GM21390 (cell line): ENCODE data around the gene PTPRN.
A peak's percentile ranks its signal among the peaks of the same experiment; 100 is the strongest.
"Not testable (repeated sequence)": the region's sequence is repeated elsewhere in the genome, so short reads cannot be mapped to it uniquely, and the experiment has no call there.

Experiments
- ATAC-seq: cut with Tn5 transposase; IDR thresholded peaks from one replicate; pipeline ENCODE4 v1.9.1; 2021; ENCODE audit not compliant: unreplicated experiment

The PTPRN gene

GRCh38 chr2:219271021-219271420 is 38.2 kb downstream of the PTPRN start:
- no peak for ATAC-seq

- ATAC-seq, result no peak
Observed at GRCh38 chr2:219270055-219270372, 39.2 kb downstream of the PTPRN start.

GRCh38 chr2:219269362-219270054 is 39.7 kb downstream of the PTPRN start:
- no peak for ATAC-seq

DNA sequence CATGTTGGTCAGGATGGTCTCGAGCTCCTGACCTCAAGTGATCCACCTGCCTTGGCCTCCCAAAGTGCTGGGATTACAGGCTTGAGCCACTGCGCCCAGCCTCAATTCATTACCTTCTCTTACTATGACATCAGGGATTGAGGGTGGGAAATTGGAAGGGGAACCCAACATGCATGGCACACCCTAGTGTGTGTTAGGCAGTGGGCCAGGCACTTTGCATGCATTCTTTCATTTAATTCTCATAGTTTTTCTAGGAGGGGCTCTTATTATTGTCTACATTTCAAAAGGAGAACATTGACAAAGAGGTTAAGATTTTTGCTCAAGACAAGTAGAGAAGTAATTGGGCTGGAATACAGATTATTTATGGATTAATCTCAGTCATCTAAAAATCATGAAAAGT is 40.9 kb downstream of the PTPRN start:
- ATAC-seq, result no peak

DNA sequence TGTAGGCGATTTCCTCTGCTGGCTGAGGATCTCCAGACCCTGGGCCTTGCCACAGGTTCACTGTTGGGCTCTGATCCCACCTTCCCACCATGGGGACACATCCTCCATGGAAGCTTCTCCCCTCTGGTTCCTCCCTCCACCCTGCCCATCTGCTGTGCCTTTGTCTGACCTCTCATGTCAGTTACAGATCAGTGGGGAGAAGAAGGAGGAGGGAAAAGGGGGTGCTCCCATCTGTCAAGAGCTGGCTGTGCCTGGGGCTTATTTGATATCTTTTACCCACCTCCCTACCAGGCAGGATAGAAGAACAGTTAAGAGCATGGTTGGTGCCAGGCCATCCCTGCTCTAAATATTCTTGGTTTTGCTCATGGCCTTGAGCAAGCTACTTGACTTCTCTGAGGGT is 42.3 kb downstream of the PTPRN start:
- ATAC-seq, result no peak

DNA sequence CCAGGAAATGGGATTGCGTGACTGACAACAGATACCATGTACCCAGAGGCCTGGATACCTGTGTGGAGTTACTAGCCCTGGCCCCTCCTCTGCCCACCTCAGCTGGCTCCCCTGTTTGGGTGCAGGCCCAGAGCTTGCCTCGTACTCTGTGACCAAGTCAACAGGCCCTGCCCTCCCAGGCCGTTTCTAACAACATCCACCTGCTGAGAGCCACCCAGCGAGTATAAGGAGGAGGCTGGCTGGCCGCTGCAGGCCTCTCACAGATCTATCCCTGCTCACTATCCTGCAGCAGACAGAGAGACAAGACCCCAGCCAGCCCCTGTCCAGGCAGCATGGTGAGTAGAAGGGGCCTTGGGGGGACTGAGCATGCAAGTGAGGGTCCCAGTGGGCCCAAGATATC is 43.0 kb downstream of the PTPRN start:
- no peak for ATAC-seq

GRCh38 chr2:219261024-219261855 is 48.0 kb downstream of the PTPRN start:
- ATAC-seq, result no peak

DNA sequence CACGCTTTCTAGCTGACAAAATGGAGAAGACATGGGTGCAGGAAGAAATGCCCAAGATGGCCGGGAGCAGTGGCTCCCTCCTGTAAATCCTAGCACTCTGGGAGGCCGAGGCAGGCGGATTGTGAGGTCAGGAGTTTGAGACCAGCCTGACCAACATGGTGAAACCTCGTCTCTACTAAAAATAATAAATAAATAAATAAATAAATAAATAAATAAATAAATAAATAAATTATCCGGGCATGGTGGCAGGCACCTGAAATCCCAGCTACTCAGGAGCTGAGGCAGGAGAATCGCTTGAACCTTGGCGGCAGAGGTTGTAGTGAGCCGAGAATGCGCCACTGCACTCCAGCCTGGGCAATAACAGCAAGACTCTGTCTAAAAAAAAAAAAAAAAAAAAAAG is 50.3 kb downstream of the PTPRN start:
- not testable (repeated sequence) for ATAC-seq

DNA sequence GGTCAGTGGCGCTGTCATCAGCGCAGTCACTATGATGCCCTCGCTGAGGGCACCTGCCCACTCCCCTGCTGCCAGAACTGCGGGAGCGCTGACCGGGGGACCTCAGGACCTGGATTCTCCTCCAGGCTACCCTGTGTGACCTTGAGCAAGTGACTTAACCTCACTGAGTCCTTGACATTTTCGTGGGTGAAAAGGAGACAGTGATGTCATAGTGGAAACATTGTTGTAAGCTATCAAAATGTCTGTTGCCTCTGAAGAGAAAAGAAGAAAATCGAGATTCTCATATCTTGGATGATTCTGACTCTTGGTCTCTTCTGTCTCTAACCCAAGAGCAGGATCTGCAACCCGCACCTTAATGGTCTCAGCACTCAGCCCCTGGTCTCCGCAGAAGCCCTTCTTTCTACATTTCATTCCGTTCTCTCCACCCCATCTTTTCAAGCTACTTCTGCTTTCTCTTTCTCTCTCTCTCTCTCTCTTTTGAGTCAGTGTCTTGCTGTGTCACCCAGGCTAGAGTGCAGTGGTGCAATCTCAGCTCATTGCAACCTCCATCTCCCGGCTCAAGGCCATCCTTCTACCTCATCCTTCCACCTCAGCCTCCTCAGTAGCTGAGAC is 54.5 kb downstream of the PTPRN start:
- ATAC-seq, result peak; percentile 26

- peak; percentile 49 for ATAC-seq
Observed at GRCh38 chr2:219253753-219254589, 55.2 kb downstream of the PTPRN start, which contains the start of gene TUBA4A. Gene TUBA4A, minus strand, starts transcription at chr2:219253918. Its CDS starts 60 bp downstream, at chr2:219253858.

DNA sequence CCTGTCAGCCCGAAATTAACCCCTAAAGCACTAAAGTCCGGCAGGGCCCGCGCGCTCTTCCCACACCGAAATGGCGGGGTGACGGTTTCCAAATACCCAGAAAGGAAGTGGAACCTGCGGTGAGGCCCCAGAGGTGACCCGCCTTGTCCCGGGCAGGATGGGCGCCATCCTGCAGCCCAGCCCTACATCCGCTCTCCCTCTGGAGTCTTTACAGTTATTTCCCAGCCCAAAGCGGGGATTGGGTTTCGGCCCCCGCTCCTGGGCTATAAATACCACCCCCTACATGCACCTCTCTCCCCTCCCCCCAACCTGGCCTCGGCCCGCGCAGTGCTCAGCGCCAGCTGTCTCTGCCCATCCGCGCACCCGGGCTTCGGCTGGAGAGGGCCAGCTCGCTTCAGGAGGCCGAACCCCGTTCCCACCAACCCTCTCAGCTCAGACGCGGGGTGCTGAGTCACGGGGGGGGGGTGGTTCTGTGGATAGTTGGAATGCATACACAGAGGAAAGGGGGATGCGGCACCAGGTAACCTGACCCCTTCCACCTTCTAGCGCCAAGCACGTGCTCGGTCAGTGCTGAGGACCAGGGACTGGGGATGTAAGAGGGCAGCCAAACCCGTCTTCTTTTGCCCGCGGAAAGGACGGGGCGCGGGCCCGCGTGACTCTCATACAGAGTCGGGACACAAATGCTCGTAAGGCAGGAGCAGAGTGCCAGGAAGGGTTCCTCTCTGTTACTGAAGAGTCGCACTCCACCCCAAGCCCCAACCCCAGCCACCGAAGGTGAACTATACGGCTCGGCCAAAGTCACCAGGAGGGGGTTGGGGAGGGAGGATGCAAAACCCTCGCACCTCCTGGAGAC is 56.1 kb downstream of the PTPRN start, which contains the start of gene TUBA4B:
TSS of gene TUBA4B (plus strand) at position 344 of the 853 bp plus-strand sequence. CDS start at position 509, 165 bp downstream.
- peak; percentile 8 for ATAC-seq

- ATAC-seq, result no peak
Observed at GRCh38 chr2:219252570-219252899, 56.7 kb downstream of the PTPRN start.

DNA sequence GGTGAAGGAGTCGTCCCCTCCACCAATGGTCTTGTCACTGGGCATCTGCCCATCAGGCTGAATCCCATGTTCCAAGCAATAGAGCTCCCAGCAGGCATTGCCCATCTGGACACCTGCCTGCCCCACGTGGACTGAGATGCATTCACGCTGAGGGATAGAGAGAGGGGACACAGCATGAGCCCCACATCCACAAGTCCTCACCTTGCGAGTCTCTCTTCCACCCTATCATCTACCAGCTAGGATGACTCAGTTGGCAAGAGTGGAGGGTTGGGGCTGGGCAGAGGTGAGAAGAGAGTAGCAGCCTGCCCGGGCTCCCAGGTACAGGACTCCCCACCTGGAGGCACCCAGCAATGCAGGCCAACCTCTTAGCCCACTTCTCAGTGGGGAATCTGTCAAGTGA is 57.1 kb downstream of the PTPRN start:
- no peak for ATAC-seq

GRCh38 chr2:219251656-219252055 is 57.5 kb downstream of the PTPRN start:
- no peak for ATAC-seq

DNA sequence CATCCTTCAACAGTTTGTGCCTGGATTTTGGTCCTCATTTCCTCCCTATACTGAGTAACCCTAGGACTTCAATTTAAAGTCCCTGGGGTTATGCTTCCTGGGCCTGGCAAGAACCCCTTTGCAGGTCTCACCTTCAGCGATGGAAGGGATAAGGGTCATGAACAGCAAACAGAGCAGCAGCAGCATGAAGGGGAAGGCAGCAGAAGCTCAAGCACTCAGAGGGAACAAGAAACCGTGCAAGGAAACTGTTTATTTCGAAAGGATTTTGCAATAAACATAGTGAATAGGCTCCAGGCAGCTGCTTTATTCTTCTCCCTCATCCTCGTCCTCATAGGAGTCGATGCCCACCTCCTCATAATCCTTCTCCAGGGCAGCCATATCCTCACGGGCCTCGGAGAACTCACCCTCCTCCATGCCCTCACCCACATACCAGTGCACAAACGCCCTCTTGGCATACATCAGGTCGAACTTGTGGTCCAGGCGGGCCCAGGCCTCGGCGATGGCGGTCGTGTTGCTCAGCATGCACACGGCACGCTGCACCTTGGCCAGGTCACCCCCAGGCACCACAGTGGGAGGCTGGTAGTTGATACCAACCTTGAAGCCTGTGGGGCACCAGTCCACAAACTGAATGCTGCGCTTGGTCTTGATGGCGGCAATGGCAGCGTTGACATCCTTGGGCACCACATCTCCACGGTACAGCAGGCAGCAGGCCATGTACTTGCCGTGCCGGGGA is 59.0 kb downstream of the PTPRN start:
- ATAC-seq, result no peak

GRCh38 chr2:219249203-219249980 is 59.8 kb downstream of the PTPRN start:
- ATAC-seq, result peak; percentile 41

DNA sequence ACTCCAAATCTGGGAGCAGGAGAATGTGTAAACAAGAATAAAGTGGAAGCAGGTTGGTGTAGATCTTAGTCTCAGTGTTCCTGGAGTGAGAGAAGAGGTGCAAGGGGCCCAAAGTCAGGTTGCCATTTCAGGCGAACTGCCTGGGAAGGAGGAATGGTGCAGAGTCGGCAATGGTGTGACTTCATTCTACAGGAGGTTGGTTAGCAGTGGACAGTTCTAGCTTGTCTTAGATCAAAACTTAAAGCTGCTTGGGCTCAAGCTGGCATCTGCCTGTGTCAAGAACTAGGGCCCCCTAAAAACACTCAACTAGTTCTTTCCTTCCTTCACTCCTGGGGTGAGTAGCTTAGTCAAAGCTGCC is 60.4 kb downstream of the PTPRN start:
- no peak for ATAC-seq

GRCh38 chr2:219247678-219248642 is 61.2 kb downstream of the PTPRN start:
- no peak for ATAC-seq
